GM18867 (cell line): Measurements from ENCODE around the gene SDHAF2.
"Not testable (repeated sequence)": the region's sequence is repeated elsewhere in the genome, so short reads cannot be mapped to it uniquely, and the experiment has no call there.

Source experiments
- ATAC-seq: cut with Tn5 transposase; IDR thresholded peaks from one replicate; pipeline ENCODE4 v1.9.1; 2021; ENCODE audit warnings: mild to moderate bottlenecking, moderate library complexity; ENCODE audit not compliant: unreplicated experiment

The SDHAF2 gene

GRCh38 chr11:61429691-61430582 lies at the start of gene SDHAF2, which contains the start of gene CPSF7:
Gene SDHAF2, plus strand, starts transcription at chr11:61430124. Its CDS starts 23 bp downstream, at chr11:61430147.
Gene CPSF7, minus strand, starts transcription at chr11:61429975. Its CDS starts 740 bp downstream, at chr11:61429235.
- ATAC-seq = peak; percentile 88

GRCh38 chr11:61380884-61381283 lies 49.0 kb upstream of the SDHAF2 start:
- ATAC-seq = no peak

- ATAC-seq = not testable (repeated sequence)
These were observed 46.1 kb upstream of the SDHAF2 start for GRCh38 chr11:61383859-61384258.

- ATAC-seq = no peak
These were observed 45.4 kb upstream of the SDHAF2 start for GRCh38 chr11:61384271-61385242.

GRCh38 chr11:61390161-61390560 lies 39.8 kb upstream of the SDHAF2 start:
- no peak for ATAC-seq

DNA sequence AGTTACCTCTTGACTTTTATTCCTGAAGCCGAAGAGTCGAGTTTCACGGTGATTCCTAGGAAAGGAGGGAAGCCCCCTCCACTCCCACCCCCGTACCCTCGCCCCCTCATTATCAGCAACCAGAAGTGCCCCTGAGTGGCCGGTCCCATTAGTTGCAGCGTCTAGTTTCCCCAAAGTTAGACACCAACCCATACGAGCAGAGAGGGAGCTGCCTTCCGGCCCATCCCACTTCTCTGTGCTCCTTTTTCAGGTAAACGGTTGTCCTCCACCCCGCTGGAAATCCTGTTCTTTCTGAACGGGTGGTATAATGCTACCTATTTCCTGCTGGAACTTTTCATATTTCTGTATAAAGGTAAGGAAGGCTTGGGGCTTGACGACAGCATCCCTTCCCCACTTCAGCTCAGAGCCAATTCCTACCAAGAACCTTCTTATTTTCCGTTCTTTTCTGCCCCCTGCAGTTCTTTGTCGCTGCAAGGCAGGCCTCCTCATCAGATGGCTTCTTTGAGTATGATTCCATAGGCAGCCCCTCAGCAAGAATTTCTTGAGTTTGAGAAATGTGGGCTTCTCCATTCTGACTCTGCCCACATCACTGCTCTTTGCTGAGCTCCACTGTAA lies 36.8 kb upstream of the SDHAF2 start:
- ATAC-seq = no peak

- no peak for ATAC-seq
These were observed 28.8 kb upstream of the SDHAF2 start for GRCh38 chr11:61401173-61401572.

DNA sequence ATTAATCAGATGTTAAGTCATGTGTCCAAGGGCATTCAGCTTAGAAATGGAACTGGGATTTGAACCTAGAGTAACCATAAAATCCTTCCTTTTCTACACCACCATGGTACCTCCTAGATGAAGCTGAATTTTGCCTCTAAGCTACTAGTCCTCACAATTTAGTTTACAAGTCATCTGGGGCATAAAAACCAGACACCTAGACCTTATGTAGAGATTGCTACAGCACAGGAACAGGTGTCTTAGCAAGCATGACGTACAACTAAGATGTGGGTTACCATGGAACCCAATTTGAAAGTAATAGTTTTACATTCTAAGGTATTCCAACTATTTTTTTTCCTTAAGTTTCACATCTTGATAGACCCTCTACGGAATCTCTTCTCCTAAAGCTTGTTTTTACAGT lies 28.4 kb upstream of the SDHAF2 start:
- ATAC-seq = no peak

- no peak for ATAC-seq
These were observed 26.3 kb upstream of the SDHAF2 start for GRCh38 chr11:61403658-61404057.

DNA sequence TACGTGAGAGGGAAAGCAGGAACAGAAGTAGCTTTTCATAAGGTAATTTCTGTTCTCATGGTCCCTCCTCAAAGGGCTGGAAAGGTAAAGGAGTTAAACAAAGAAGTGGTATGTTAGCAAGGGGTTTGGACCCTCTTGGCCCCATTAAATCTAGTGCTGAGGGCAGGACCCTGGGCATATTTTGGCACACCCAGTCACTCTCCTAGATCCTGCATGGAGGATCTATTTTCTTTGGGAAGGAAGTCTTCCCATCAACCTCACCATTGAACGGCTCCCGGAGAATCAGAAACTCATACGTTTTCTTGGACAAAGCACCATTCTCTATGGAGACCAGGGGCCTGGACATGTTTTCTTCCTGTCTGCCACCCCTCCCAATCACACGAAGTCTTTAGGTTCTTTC lies 25.8 kb upstream of the SDHAF2 start:
- ATAC-seq = no peak

DNA sequence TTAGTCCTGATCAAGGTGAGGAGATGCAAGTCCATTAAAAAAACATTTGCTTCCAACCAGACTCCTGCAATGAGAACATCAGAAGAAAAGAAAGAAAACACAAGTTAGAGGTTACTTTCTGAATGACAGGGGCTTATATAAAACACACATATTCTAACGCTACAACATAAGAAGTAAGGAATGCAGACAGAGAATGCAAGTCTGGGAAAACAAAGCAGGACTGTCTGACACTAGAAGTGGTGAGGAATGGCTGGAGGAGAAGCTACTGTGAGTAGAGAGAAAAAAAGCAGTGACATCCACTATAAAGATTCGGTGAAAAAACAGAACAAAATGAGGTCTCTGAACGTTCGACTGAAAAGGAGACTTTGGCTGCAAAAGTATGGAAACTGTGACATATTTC lies 25.3 kb upstream of the SDHAF2 start:
- ATAC-seq = no peak

GRCh38 chr11:61406067-61406466 lies 23.9 kb upstream of the SDHAF2 start:
- ATAC-seq = no peak

- no peak for ATAC-seq
These were observed 22.8 kb upstream of the SDHAF2 start for GRCh38 chr11:61406991-61407728.

DNA sequence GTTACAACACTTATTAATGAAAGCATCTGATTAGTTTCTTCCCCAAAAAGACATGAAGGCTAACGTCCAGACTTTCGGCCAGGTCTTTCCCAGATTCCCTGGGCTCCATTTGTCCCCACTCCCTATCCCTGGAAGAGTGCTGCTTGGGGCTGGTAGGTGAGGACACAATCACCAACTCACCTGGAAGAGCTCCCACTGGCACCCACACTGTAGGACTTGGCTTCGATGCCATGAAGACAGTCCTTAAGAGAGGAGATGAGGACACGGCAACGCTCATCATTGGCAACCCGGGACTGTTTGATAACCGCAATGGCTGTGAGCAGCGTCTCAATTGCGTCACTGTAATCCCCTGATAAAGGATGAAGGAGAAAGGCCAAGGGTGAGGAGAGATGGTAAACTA lies 18.3 kb upstream of the SDHAF2 start:
- ATAC-seq = no peak

GRCh38 chr11:61413496-61413895 lies 16.4 kb upstream of the SDHAF2 start:
- no peak for ATAC-seq

GRCh38 chr11:61414547-61414946 lies 15.4 kb upstream of the SDHAF2 start:
- no peak for ATAC-seq

DNA sequence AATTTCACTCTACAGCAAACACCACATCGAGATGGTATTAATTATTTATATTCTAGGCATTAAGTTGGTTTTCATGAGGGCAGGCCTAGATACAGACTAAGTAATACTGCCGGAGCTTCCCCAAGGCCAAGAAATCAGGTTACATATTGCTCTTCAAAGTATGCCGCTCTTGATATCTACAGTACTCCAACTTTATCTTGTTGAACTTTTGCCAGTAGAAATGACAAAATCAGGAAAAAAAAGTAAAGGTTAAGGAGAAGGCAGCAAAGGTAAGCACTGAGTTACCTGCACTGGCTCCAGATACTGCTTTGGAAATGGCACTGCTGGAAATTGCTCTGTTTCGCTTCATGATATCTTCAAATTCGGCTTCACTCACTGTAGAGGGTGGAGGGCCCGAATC lies 14.5 kb upstream of the SDHAF2 start:
- ATAC-seq = no peak

DNA sequence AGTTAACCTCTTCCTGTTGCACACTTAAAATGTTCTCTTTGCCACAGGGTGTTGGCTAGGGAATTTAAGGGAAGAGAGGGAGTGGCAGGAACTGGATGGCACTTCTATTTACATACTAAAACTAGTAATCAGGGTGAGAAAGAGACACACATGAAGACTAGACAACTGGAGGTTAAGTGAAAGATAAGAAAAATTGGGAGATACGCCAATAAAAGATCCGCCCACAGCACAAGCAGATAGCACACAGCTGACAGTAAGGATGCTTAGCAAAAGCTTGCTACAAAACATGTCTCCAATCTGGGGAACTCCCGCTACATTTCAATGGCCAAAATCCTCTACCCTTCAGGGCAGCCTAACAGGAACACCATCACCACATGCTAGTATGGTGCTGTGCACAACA lies 13.0 kb upstream of the SDHAF2 start:
- ATAC-seq = no peak

- no peak for ATAC-seq
These were observed 12.3 kb upstream of the SDHAF2 start for GRCh38 chr11:61417670-61418069.

DNA sequence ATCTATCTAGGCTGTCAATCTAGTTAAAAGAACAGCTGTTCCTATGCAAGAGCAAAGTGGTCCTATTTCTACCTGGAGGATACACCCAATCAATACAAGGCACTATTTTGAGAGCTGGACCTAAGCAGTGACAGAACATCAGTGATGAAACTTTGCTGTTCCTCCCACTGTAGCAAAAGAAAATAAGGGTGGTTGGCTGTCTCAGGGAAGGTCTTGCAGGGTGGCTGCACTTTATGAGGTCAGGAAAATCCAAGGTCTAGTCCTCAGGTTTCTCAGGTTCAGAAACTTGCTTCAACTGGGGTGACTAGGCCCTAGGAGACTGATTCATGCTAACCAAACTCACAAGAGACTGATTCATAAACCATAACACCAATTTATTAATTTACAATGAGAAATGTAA lies 11.8 kb upstream of the SDHAF2 start:
- ATAC-seq = no peak
